Mesothelial cell of epicardium (in vitro differentiated cells): ENCODE results near the gene LVRN. TPM values are rescaled to one million over a fixed set of nuclear protein-coding genes. Genes with fewer than 3 reads are reported as not detected.

Experiments used
- DNase-seq, 2 experiments: peaks; one replicate each; pipeline ENCODE4 v3.0.0; 2021; ENCODE audit warnings: low spot score in 2 of 2; ENCODE audit not compliant: unreplicated experiment in 2 of 2
- H3K27ac Mint-ChIP-seq: 2 replicates; pipeline ENCODE4 v1.8.0; 2021; ENCODE audit warnings: mixed read lengths
- H3K27me3 Mint-ChIP-seq: 2 replicates; pipeline ENCODE4 v1.8.0; 2021; ENCODE audit warnings: low read depth, mixed read lengths
- H3K36me3 Mint-ChIP-seq: 2 replicates; pipeline ENCODE4 v1.8.0; 2021; ENCODE audit warnings: mixed read lengths
- H3K4me1 Mint-ChIP-seq: 2 replicates; pipeline ENCODE4 v1.8.0; 2021; ENCODE audit warnings: mixed read lengths
- H3K4me3 Mint-ChIP-seq: 2 replicates; pipeline ENCODE4 v1.8.0; 2021; ENCODE audit warnings: mild to moderate bottlenecking, moderate library complexity, mixed read lengths
- H3K9me3 Mint-ChIP-seq: 2 replicates; pipeline ENCODE4 v1.8.0; 2021; ENCODE audit warnings: mixed read lengths
- CTCF ChIP-seq: fragments of 200-600 bp; sonication (generic); IDR thresholded peaks from one replicate; pipeline ENCODE4 v1.5.0; 2021; ENCODE audit warnings: antibody characterized with exemption; ENCODE audit not compliant: unreplicated experiment
- total RNA-seq: library from RNA; stranded (reverse); gene quantifications from 3 replicates; pipeline ENCODE4 v1.2.1, GENCODE V29; 2021

Gene LVRN
- total RNA-seq, 1 donor from 2014 or later: 0.25 TPM

- Mint-ChIP-seq H3K4me3 (no peak overlapping the region), H3K4me1 (peaks cover 5% of the 10 kb centered on the region), H3K27me3 (peaks cover 9% of the 10 kb centered on the region), H3K9me3 (no peaks in the 10 kb centered on the region), H3K27ac (no peak overlapping the region), H3K36me3 (no peaks in the 10 kb centered on the region)
- no peak for DNase-seq
- no peak for TF ChIP-seq CTCF
Observed at GRCh38 chr5:116045821-116046220, 83.5 kb downstream of the LVRN start.

- DNase-seq: no peak
- no peaks in the 10 kb centered on the region for H3K9me3 Mint-ChIP-seq
- no peak overlapping the region for H3K4me3 Mint-ChIP-seq
- H3K36me3 Mint-ChIP-seq: no peaks in the 10 kb centered on the region
- H3K27me3 Mint-ChIP-seq: peaks cover 9% of the 10 kb centered on the region
- peaks cover 5% of the 10 kb centered on the region for H3K4me1 Mint-ChIP-seq
- H3K27ac Mint-ChIP-seq: no peak overlapping the region
- TF ChIP-seq CTCF: no peak
Observed at GRCh38 chr5:116046261-116046660, 84.0 kb downstream of the LVRN start.

- no peak for TF ChIP-seq CTCF
- Mint-ChIP-seq H3K9me3 (no peaks in the 10 kb centered on the region), H3K4me1 (peaks cover 5% of the 10 kb centered on the region), H3K36me3 (no peaks in the 10 kb centered on the region), H3K27ac (no peak overlapping the region), H3K27me3 (peaks cover 9% of the 10 kb centered on the region), H3K4me3 (no peak overlapping the region)
- no peak for DNase-seq
Observed at GRCh38 chr5:116046823-116047222, 84.5 kb downstream of the LVRN start.

- DNase-seq: no peak
- Mint-ChIP-seq H3K9me3 (peaks cover 5% of the 10 kb centered on the region), H3K36me3 (no peaks in the 10 kb centered on the region), H3K27ac (no peak overlapping the region), H3K27me3 (peaks cover 27% of the 10 kb centered on the region), H3K4me3 (no peak overlapping the region), H3K4me1 (no peaks in the 10 kb centered on the region)
- TF ChIP-seq CTCF: no peak
Observed at GRCh38 chr5:116058346-116058936, 96.2 kb downstream of the LVRN start.

GRCh38 chr5:116062352-116062751 is 100.1 kb downstream of the LVRN start:
- H3K9me3 Mint-ChIP-seq: no peaks in the 10 kb centered on the region
- no peak overlapping the region for H3K27ac Mint-ChIP-seq

More at GRCh38 chr5:116062352-116062751, 100.1 kb downstream of the LVRN start:
- TF ChIP-seq CTCF: no peak
- no peak overlapping the region for H3K4me3 Mint-ChIP-seq
- no peaks in the 10 kb centered on the region for H3K36me3 Mint-ChIP-seq
- no peaks in the 10 kb centered on the region for H3K4me1 Mint-ChIP-seq
- DNase-seq: no peak
- peaks cover 34% of the 10 kb centered on the region for H3K27me3 Mint-ChIP-seq
